HG02840 (cell line): ENCODE measurements around the gene CPNE7.

Experiments used
- ATAC-seq: cut with Tn5 transposase; IDR thresholded peaks from one replicate; pipeline ENCODE4 v1.9.1; 2021; ENCODE audit warnings: mild to moderate bottlenecking, moderate library complexity, moderate number of reproducible peaks; ENCODE audit not compliant: unreplicated experiment, low FRiP score

Gene CPNE7

GRCh38 chr16:89645122-89645521 lies 69.6 kb downstream of the CPNE7 start:
- no peak for ATAC-seq

- ATAC-seq: no peak
Measured at GRCh38 chr16:89646270-89646669, 70.7 kb downstream of the CPNE7 start.
